ENCODE results near the gene TERT. TPM values are rescaled to one million over a fixed set of nuclear protein-coding genes. Genes with fewer than 3 reads are reported as not detected.
A peak's percentile ranks its signal among the peaks of the same experiment; 100 is the strongest.

The TERT gene
- total RNA-seq, 1 experiment from 2014 or later = 0.80 TPM

DNA sequence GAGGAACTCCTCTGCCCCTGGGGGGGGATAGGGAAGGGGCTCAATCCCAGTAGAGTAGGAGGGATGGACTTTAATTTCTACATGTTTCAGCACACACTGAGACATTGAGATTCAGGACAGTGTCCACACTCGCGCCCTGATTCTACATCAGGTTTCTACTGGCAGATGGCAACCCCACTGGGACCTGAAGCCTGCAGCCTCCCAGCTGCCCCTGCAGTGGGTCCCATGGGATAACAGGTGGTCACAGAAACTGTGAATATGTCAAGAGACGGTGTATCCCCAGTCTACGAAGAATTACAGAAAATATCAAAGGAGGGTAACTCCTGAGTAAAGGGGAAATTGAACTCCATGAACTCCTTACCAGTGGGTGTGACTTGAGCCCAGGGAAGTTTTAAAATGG lies 2.4 kb upstream of the TERT start:
- H3K4me2 ChIP-seq (ENCODE audit: low read length) = no peak overlapping the region
- CTCF ChIA-PET = no interaction called here
- no peaks in the 10 kb centered on the region for H3K27me3 ChIP-seq (ENCODE audit: low read length)
- no TSS peak for BruUV-seq (replicated peaks)
- H4K20me1 ChIP-seq (ENCODE audit: low read length) = no peaks in the 10 kb centered on the region
- H3F3A ChIP-seq (ENCODE audit: low read length, unreplicated experiment) = no peaks in the 10 kb centered on the region
- H3K27ac ChIP-seq (ENCODE audit: low read length) = no peak overlapping the region
- no peak overlapping the region for H2AFZ ChIP-seq (ENCODE audit: low read length)
- intact Hi-C loops (cut with micrococcal nuclease) = no loop called here
- H3K4me1 ChIP-seq (ENCODE audit: insufficient read depth, low read length) = no peaks in the 10 kb centered on the region
- no peak for TF ChIP-seq EZH2 (IDR thresholded peaks at IDR 0.05; ENCODE audit: low read length, unreplicated experiment)
- TF ChIP-seq, protein P1, sequence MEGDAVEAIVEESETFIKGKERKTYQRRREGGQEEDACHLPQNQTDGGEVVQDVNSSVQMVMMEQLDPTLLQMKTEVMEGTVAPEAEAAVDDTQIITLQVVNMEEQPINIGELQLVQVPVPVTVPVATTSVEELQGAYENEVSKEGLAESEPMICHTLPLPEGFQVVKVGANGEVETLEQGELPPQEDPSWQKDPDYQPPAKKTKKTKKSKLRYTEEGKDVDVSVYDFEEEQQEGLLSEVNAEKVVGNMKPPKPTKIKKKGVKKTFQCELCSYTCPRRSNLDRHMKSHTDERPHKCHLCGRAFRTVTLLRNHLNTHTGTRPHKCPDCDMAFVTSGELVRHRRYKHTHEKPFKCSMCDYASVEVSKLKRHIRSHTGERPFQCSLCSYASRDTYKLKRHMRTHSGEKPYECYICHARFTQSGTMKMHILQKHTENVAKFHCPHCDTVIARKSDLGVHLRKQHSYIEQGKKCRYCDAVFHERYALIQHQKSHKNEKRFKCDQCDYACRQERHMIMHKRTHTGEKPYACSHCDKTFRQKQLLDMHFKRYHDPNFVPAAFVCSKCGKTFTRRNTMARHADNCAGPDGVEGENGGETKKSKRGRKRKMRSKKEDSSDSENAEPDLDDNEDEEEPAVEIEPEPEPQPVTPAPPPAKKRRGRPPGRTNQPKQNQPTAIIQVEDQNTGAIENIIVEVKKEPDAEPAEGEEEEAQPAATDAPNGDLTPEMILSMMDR (conservative IDR thresholded peaks at IDR 0.05; ENCODE audit: low read depth, low read length) = no peak
- no peak for TF ChIP-seq EZH2phosphoT487 (IDR thresholded peaks at IDR 0.05; ENCODE audit: borderline replicate concordance, low read length)
- ATAC-seq (no peak), DNase-seq (no peak)
- POLR2A ChIA-PET (ENCODE audit: unreplicated experiment) = interaction anchor here (0.9 kb wide), 1 partner anchor 113 kb away, joined by 6 read pairs; no protein-coding TSS in a partner anchor
- no peaks in the 10 kb centered on the region for H3K9me2 ChIP-seq (replicated peaks; ENCODE audit: low read length)
- no peak overlapping the region for H3K4me3 ChIP-seq (ENCODE audit: low read length)
- no peaks in the 10 kb centered on the region for H3K36me3 ChIP-seq (ENCODE audit: low read depth, low read length)
- H3K9me3 ChIP-seq (ENCODE audit: low read length) = no peaks in the 10 kb centered on the region
- no peaks in the 10 kb centered on the region for H3K79me2 ChIP-seq (ENCODE audit: low read length)
- no peak overlapping the region for H3K9ac ChIP-seq (ENCODE audit: low read length)

DNA sequence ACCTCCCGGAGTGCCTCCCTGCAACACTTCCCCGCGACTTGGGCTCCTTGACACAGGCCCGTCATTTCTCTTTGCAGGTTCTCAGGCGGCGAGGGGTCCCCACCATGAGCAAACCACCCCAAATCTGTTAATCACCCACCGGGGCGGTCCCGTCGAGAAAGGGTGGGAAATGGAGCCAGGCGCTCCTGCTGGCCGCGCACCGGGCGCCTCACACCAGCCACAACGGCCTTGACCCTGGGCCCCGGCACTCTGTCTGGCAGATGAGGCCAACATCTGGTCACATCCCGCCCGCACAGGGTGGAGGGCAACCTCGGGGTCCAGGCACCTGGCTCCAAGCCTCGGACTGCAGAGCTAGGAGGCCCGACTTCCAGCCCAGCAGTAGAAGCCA lies 776 bp upstream of the TERT start:
- no peaks in the 10 kb centered on the region for H3K79me2 ChIP-seq (ENCODE audit: low read length)
- BruUV-seq (replicated peaks) = no TSS peak
- no peaks in the 10 kb centered on the region for H3F3A ChIP-seq (ENCODE audit: low read length, unreplicated experiment)
- TF ChIP-seq, protein P1 (conservative IDR thresholded peaks at IDR 0.05; ENCODE audit: low read depth, low read length) = no peak
- no peak for TF ChIP-seq EZH2phosphoT487 (IDR thresholded peaks at IDR 0.05; ENCODE audit: borderline replicate concordance, low read length)
- TF ChIP-seq EZH2 (IDR thresholded peaks at IDR 0.05; ENCODE audit: low read length, unreplicated experiment) = no peak
- H3K4me2 ChIP-seq (ENCODE audit: low read length) = no peak overlapping the region
- no peaks in the 10 kb centered on the region for H3K4me1 ChIP-seq (ENCODE audit: insufficient read depth, low read length)
- no peak overlapping the region for H3K27ac ChIP-seq (ENCODE audit: low read length)
- DNase-seq = no peak
- CTCF ChIA-PET = no interaction called here
- no peak overlapping the region for H3K9ac ChIP-seq (ENCODE audit: low read length)
- intact Hi-C loops (cut with micrococcal nuclease) = no loop called here
- no peaks in the 10 kb centered on the region for H4K20me1 ChIP-seq (ENCODE audit: low read length)
- H3K9me3 ChIP-seq (ENCODE audit: low read length) = no peaks in the 10 kb centered on the region
- H3K27me3 ChIP-seq (ENCODE audit: low read length) = no peaks in the 10 kb centered on the region
- H2AFZ ChIP-seq (ENCODE audit: low read length) = no peak overlapping the region
- H3K36me3 ChIP-seq (ENCODE audit: low read depth, low read length) = no peaks in the 10 kb centered on the region
- POLR2A ChIA-PET (ENCODE audit: unreplicated experiment) = no interaction called here
- no peaks in the 10 kb centered on the region for H3K9me2 ChIP-seq (replicated peaks; ENCODE audit: low read length)
- ATAC-seq = no peak
- H3K4me3 ChIP-seq (ENCODE audit: low read length) = no peak overlapping the region

DNA sequence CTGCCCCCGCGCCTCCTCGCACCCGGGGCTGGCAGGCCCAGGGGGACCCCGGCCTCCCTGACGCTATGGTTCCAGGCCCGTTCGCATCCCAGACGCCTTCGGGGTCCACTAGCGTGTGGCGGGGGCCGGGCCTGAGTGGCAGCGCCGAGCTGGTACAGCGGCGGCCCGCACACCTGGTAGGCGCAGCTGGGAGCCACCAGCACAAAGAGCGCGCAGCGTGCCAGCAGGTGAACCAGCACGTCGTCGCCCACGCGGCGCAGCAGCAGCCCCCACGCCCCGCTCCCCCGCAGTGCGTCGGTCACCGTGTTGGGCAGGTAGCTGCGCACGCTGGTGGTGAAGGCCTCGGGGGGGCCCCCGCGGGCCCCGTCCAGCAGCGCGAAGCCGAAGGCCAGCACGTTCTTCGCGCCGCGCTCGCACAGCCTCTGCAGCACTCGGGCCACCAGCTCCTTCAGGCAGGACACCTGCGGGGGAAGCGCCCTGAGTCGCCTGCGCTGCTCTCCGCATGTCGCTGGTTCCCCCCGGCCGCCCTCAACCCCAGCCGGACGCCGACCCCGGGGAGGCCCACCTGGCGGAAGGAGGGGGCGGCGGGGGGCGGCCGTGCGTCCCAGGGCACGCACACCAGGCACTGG lies 548 bp downstream of the TERT start:
- POLR2A ChIA-PET (ENCODE audit: unreplicated experiment) = no interaction called here
- H3K4me1 ChIP-seq (ENCODE audit: insufficient read depth, low read length) = no peaks in the 10 kb centered on the region
- DNase-seq (no peak), ATAC-seq (no peak)
- no peaks in the 10 kb centered on the region for H3K79me2 ChIP-seq (ENCODE audit: low read length)
- H3K27me3 ChIP-seq (ENCODE audit: low read length) = no peaks in the 10 kb centered on the region
- BruUV-seq (replicated peaks) = no TSS peak
- H4K20me1 ChIP-seq (ENCODE audit: low read length) = no peaks in the 10 kb centered on the region
- CTCF ChIA-PET = no interaction called here
- H3K27ac ChIP-seq (ENCODE audit: low read length) = no peak overlapping the region
- TF ChIP-seq, protein P1 (conservative IDR thresholded peaks at IDR 0.05; ENCODE audit: low read depth, low read length) = no peak
- TF ChIP-seq EZH2phosphoT487 (IDR thresholded peaks at IDR 0.05; ENCODE audit: borderline replicate concordance, low read length) = no peak
- no peak for TF ChIP-seq EZH2 (IDR thresholded peaks at IDR 0.05; ENCODE audit: low read length, unreplicated experiment)
- H3K9ac ChIP-seq (ENCODE audit: low read length) = no peak overlapping the region
- H2AFZ ChIP-seq (ENCODE audit: low read length) = no peak overlapping the region
- no peak overlapping the region for H3K4me3 ChIP-seq (ENCODE audit: low read length)
- no peaks in the 10 kb centered on the region for H3K9me3 ChIP-seq (ENCODE audit: low read length)
- no peaks in the 10 kb centered on the region for H3K36me3 ChIP-seq (ENCODE audit: low read depth, low read length)
- H3F3A ChIP-seq (ENCODE audit: low read length, unreplicated experiment) = no peaks in the 10 kb centered on the region
- H3K9me2 ChIP-seq (replicated peaks; ENCODE audit: low read length) = no peaks in the 10 kb centered on the region
- peak overlapping the region; percentile 26; the same call in 1 of the 2 replicates for H3K4me2 ChIP-seq (ENCODE audit: low read length)
- intact Hi-C loops (cut with micrococcal nuclease) = no loop called here

Measured in PC-3 (cell line).